Mesendoderm (in vitro differentiated cells): ENCODE data around the gene MAGI2.

Experiments used
- DNase-seq: peaks from one replicate; pipeline ENCODE4 v3.0.0; 2013
- H2AK5ac ChIP-seq: 2 replicates; pipeline ENCODE4 v1.6.1; 2013; ENCODE audit warnings: low read length, inconsistent platforms
- H2BK120ac ChIP-seq: 2 replicates; pipeline ENCODE4 v1.6.1; 2013; ENCODE audit warnings: low read depth, mild to moderate bottlenecking, low read length, moderate library complexity, mixed read lengths
- H2BK15ac ChIP-seq: replicated peaks from 2 replicates; pipeline ENCODE4 v1.6.1; 2013; ENCODE audit warnings: low read depth, mild to moderate bottlenecking, moderate library complexity
- H2BK5ac ChIP-seq: 2 replicates; pipeline ENCODE4 v1.6.1; 2013; ENCODE audit warnings: low read length, inconsistent platforms
- H3K18ac ChIP-seq: 2 replicates; pipeline ENCODE4 v1.6.1; 2013; ENCODE audit warnings: mild to moderate bottlenecking, low read length, mixed read lengths
- H3K23ac ChIP-seq: one replicate; pipeline ENCODE4 v1.6.1; 2013; ENCODE audit warnings: low read length
- H3K27ac ChIP-seq: 2 replicates; pipeline ENCODE4 v1.5.1; 2013; ENCODE audit warnings: low read depth, mild to moderate bottlenecking, inconsistent platforms, low read length, moderate library complexity
- H3K27me3 ChIP-seq: 2 replicates; pipeline ENCODE4 v1.6.1; 2013; ENCODE audit warnings: low read length, control low read depth, mild to moderate bottlenecking, inconsistent platforms; ENCODE audit not compliant: insufficient read depth, poor library complexity
- H3K36me3 ChIP-seq: 2 replicates; pipeline ENCODE4 v1.6.1; 2013; ENCODE audit warnings: low read length, inconsistent platforms; ENCODE audit not compliant: control insufficient read depth, insufficient read depth
- H3K4ac ChIP-seq: one replicate; pipeline ENCODE4 v1.6.1; 2013; ENCODE audit warnings: low read depth, mild to moderate bottlenecking, low read length, moderate library complexity
- H3K4me1 ChIP-seq: 2 replicates; pipeline ENCODE4 v1.6.1; 2013; ENCODE audit warnings: low read depth, low read length, inconsistent platforms; ENCODE audit not compliant: control insufficient read depth
- H3K4me2 ChIP-seq: 2 replicates; pipeline ENCODE4 v1.6.1; 2013; ENCODE audit warnings: low read length
- H3K4me3 ChIP-seq: 2 replicates; pipeline ENCODE4 v1.5.1; 2013; ENCODE audit warnings: mild to moderate bottlenecking, low read length
- H3K56ac ChIP-seq: one replicate; pipeline ENCODE4 v1.6.1; 2013; ENCODE audit warnings: low read length
- H3K79me1 ChIP-seq: 2 replicates; pipeline ENCODE4 v1.6.1; 2013; ENCODE audit warnings: low read length, inconsistent platforms
- H3K79me2 ChIP-seq: 2 replicates; pipeline ENCODE4 v1.6.1; 2013; ENCODE audit warnings: mild to moderate bottlenecking, low read length; ENCODE audit not compliant: control insufficient read depth, insufficient read depth
- H3K9ac ChIP-seq: 2 replicates; pipeline ENCODE4 v1.6.1; 2013; ENCODE audit warnings: low read length, inconsistent platforms
- H4K5ac ChIP-seq: one replicate; pipeline ENCODE4 v1.6.1; 2013; ENCODE audit warnings: low read length
- H4K8ac ChIP-seq: one replicate; pipeline ENCODE4 v1.6.1; 2013; ENCODE audit warnings: low read depth, mild to moderate bottlenecking, control low read depth, low read length, moderate library complexity
- WGBS: extraction: QIAGEN DNeasy Blood & Tissue Kit; methylation state at CpG from one replicate; pipeline ENCODE4 v1.1.7; 2013; ENCODE audit warnings: low lambda C conversion rate, missing lambda C conversion rate; ENCODE audit not compliant: insufficient coverage; ENCODE audit errors: extremely low coverage; 5-methylcytosine and 5-hydroxymethylcytosine counted together

Gene MAGI2

GRCh38 chr7:78350926-78351325 lies 1102.5 kb downstream of the MAGI2 start:
- Histone ChIP-seq H3K4ac (no peak overlapping the region), H3K27ac (no peak overlapping the region), H4K5ac (no peak overlapping the region), H4K8ac (no peak overlapping the region), H3K27me3 (no peaks in the 10 kb centered on the region), H3K4me2 (no peak overlapping the region), H3K18ac (no peak overlapping the region), H3K56ac (no peak overlapping the region), H3K79me1 (no peaks in the 10 kb centered on the region), H2BK15ac (no peak overlapping the region), H2AK5ac (no peak overlapping the region), H3K36me3 (no peaks in the 10 kb centered on the region), H2BK120ac (no peak overlapping the region), H2BK5ac (no peak overlapping the region), H3K4me1 (no peaks in the 10 kb centered on the region), H3K79me2 (no peaks in the 10 kb centered on the region), H3K4me3 (no peak overlapping the region), H3K9ac (no peak overlapping the region), H3K23ac (no peak overlapping the region)
- WGBS, result no CpG with 5 or more reads among the region's 3 CpGs
- DNase-seq, result no peak

GRCh38 chr7:78350391-78350790 lies 1103.1 kb downstream of the MAGI2 start:
- no peak overlapping the region for H3K56ac ChIP-seq
- no peak overlapping the region for H3K9ac ChIP-seq
- no peak overlapping the region for H2BK15ac ChIP-seq
- H3K4me1 ChIP-seq, result no peaks in the 10 kb centered on the region
- no peaks in the 10 kb centered on the region for H3K79me2 ChIP-seq
- no peak overlapping the region for H3K4me2 ChIP-seq
- no peak overlapping the region for H3K27ac ChIP-seq
- H3K36me3 ChIP-seq, result no peaks in the 10 kb centered on the region
- H4K5ac ChIP-seq, result no peak overlapping the region
- no peak overlapping the region for H3K23ac ChIP-seq
- H2AK5ac ChIP-seq, result no peak overlapping the region
- H3K4me3 ChIP-seq, result no peak overlapping the region
- no CpG with 5 or more reads among the region's 1 CpG for WGBS
- H4K8ac ChIP-seq, result no peak overlapping the region
- no peak overlapping the region for H3K18ac ChIP-seq
- H3K4ac ChIP-seq, result no peak overlapping the region
- H3K79me1 ChIP-seq, result no peaks in the 10 kb centered on the region
- peak; percentile 22 for DNase-seq
- no peak overlapping the region for H2BK5ac ChIP-seq
- no peak overlapping the region for H2BK120ac ChIP-seq
- no peaks in the 10 kb centered on the region for H3K27me3 ChIP-seq

GRCh38 chr7:78346827-78347226 lies 1106.6 kb downstream of the MAGI2 start:
- Histone ChIP-seq H2BK15ac (no peak overlapping the region), H3K4me2 (no peak overlapping the region), H3K27me3 (no peaks in the 10 kb centered on the region), H3K56ac (no peak overlapping the region), H2BK120ac (no peak overlapping the region), H4K5ac (no peak overlapping the region), H3K4me1 (no peaks in the 10 kb centered on the region), H2BK5ac (no peak overlapping the region), H3K27ac (no peak overlapping the region), H3K4ac (no peak overlapping the region), H3K9ac (no peak overlapping the region), H2AK5ac (no peak overlapping the region), H3K4me3 (no peak overlapping the region), H3K18ac (no peak overlapping the region), H3K79me1 (no peaks in the 10 kb centered on the region), H3K23ac (no peak overlapping the region), H3K36me3 (no peaks in the 10 kb centered on the region), H4K8ac (no peak overlapping the region), H3K79me2 (no peaks in the 10 kb centered on the region)
- WGBS, result no CpG with 5 or more reads among the region's 4 CpGs
- DNase-seq, result no peak

GRCh38 chr7:78345979-78346378 lies 1107.5 kb downstream of the MAGI2 start:
- H3K79me2 ChIP-seq, result no peaks in the 10 kb centered on the region
- no peaks in the 10 kb centered on the region for H3K4me1 ChIP-seq
- no peak overlapping the region for H3K9ac ChIP-seq
- H3K4me2 ChIP-seq, result no peak overlapping the region
- H3K79me1 ChIP-seq, result no peaks in the 10 kb centered on the region
- no peak overlapping the region for H3K4ac ChIP-seq
- H4K8ac ChIP-seq, result no peak overlapping the region
- no peak overlapping the region for H2BK15ac ChIP-seq
- no peak overlapping the region for H3K18ac ChIP-seq
- no peak overlapping the region for H3K4me3 ChIP-seq
- WGBS, result no CpG with 5 or more reads among the region's 3 CpGs
- H3K23ac ChIP-seq, result no peak overlapping the region
- no peak for DNase-seq
- H4K5ac ChIP-seq, result no peak overlapping the region
- H3K36me3 ChIP-seq, result no peaks in the 10 kb centered on the region
- H3K27ac ChIP-seq, result no peak overlapping the region
- no peak overlapping the region for H3K56ac ChIP-seq
- H2BK5ac ChIP-seq, result no peak overlapping the region
- H2AK5ac ChIP-seq, result no peak overlapping the region
- H3K27me3 ChIP-seq, result no peaks in the 10 kb centered on the region
- no peak overlapping the region for H2BK120ac ChIP-seq

- Histone ChIP-seq H2BK120ac (no peak overlapping the region), H3K18ac (no peak overlapping the region), H3K79me2 (no peaks in the 10 kb centered on the region), H3K27me3 (no peaks in the 10 kb centered on the region), H3K4me2 (no peak overlapping the region), H3K9ac (no peak overlapping the region), H3K56ac (no peak overlapping the region), H3K4ac (no peak overlapping the region), H3K79me1 (no peaks in the 10 kb centered on the region), H3K4me1 (no peaks in the 10 kb centered on the region), H2AK5ac (no peak overlapping the region), H4K8ac (no peak overlapping the region), H3K4me3 (no peak overlapping the region), H3K36me3 (no peaks in the 10 kb centered on the region), H3K23ac (no peak overlapping the region), H3K27ac (no peak overlapping the region), H4K5ac (no peak overlapping the region), H2BK5ac (no peak overlapping the region), H2BK15ac (no peak overlapping the region)
- no CpG with 5 or more reads among the region's 14 CpGs for WGBS
- no peak for DNase-seq
Measured at GRCh38 chr7:78345293-78345911, 1108.1 kb downstream of the MAGI2 start.

GRCh38 chr7:78334426-78334825 lies 1119.0 kb downstream of the MAGI2 start:
- DNase-seq, result peak; percentile 8
- Histone ChIP-seq H3K4me3 (no peak overlapping the region), H3K79me2 (no peaks in the 10 kb centered on the region), H3K27ac (no peak overlapping the region), H3K27me3 (no peaks in the 10 kb centered on the region), H2BK15ac (no peak overlapping the region), H3K4ac (no peak overlapping the region), H3K18ac (no peak overlapping the region), H2BK120ac (no peak overlapping the region), H3K23ac (no peak overlapping the region), H2BK5ac (no peak overlapping the region), H3K79me1 (no peaks in the 10 kb centered on the region), H3K4me2 (no peak overlapping the region), H3K36me3 (no peaks in the 10 kb centered on the region), H3K4me1 (no peaks in the 10 kb centered on the region), H3K9ac (no peak overlapping the region), H3K56ac (no peak overlapping the region), H4K8ac (no peak overlapping the region), H4K5ac (no peak overlapping the region), H2AK5ac (no peak overlapping the region)
- WGBS, result no CpG with 5 or more reads among the region's 3 CpGs
